ENCODE data around the gene DCAF6.

Gene DCAF6

GRCh38 chr1:167949785-167950184 is 13.3 kb downstream of the DCAF6 start:
- in situ Hi-C loops (cut with HindIII; ENCODE audit: low pct_unique_long_range_greater_than_20kb, low sequenced_read_pairs), result no loop called here
- TF ChIP-seq JUND (IDR thresholded peaks at IDR 0.05; ENCODE audit: low read depth), result no peak
- DNase-seq (ENCODE audit: low read depth in 1 of 2, low spot score in 1 of 2), result no peak

- DNase-seq (ENCODE audit: low read depth in 1 of 2, low spot score in 1 of 2), result no peak
- no peak for TF ChIP-seq JUND (IDR thresholded peaks at IDR 0.05; ENCODE audit: low read depth)
- in situ Hi-C loops (cut with HindIII; ENCODE audit: low pct_unique_long_range_greater_than_20kb, low sequenced_read_pairs), result no loop called here
Observed at GRCh38 chr1:167950569-167950968, 14.1 kb downstream of the DCAF6 start.

- no peak for DNase-seq (ENCODE audit: low read depth in 1 of 2, low spot score in 1 of 2)
- TF ChIP-seq JUND (IDR thresholded peaks at IDR 0.05; ENCODE audit: low read depth), result no peak
- in situ Hi-C loops (cut with HindIII; ENCODE audit: low pct_unique_long_range_greater_than_20kb, low sequenced_read_pairs), result no loop called here
Observed at GRCh38 chr1:167955915-167956314, 19.4 kb downstream of the DCAF6 start.

GRCh38 chr1:167957710-167958109 is 21.2 kb downstream of the DCAF6 start:
- in situ Hi-C loops (cut with HindIII; ENCODE audit: low pct_unique_long_range_greater_than_20kb, low sequenced_read_pairs), result no loop called here
- no peak for TF ChIP-seq JUND (IDR thresholded peaks at IDR 0.05; ENCODE audit: low read depth)
- DNase-seq (ENCODE audit: low read depth in 1 of 2, low spot score in 1 of 2), result no peak

- no peak for DNase-seq (ENCODE audit: low read depth in 1 of 2, low spot score in 1 of 2)
- in situ Hi-C loops (cut with HindIII; ENCODE audit: low pct_unique_long_range_greater_than_20kb, low sequenced_read_pairs), result no loop called here
- TF ChIP-seq JUND (IDR thresholded peaks at IDR 0.05; ENCODE audit: low read depth), result no peak
Observed at GRCh38 chr1:167964646-167965045, 28.2 kb downstream of the DCAF6 start.

- in situ Hi-C loops (cut with HindIII; ENCODE audit: low pct_unique_long_range_greater_than_20kb, low sequenced_read_pairs), result no loop called here
- TF ChIP-seq JUND (IDR thresholded peaks at IDR 0.05; ENCODE audit: low read depth), result no peak
- no peak for DNase-seq (ENCODE audit: low read depth in 1 of 2, low spot score in 1 of 2)
Observed at GRCh38 chr1:167966050-167966449, 29.6 kb downstream of the DCAF6 start.

- in situ Hi-C loops (cut with HindIII; ENCODE audit: low pct_unique_long_range_greater_than_20kb, low sequenced_read_pairs), result no loop called here
- TF ChIP-seq JUND (IDR thresholded peaks at IDR 0.05; ENCODE audit: low read depth), result no peak
- no peak for DNase-seq (ENCODE audit: low read depth in 1 of 2, low spot score in 1 of 2)
Observed at GRCh38 chr1:167968569-167968968, 32.1 kb downstream of the DCAF6 start.

- DNase-seq (ENCODE audit: low read depth in 1 of 2, low spot score in 1 of 2), result no peak
- in situ Hi-C loops (cut with HindIII; ENCODE audit: low pct_unique_long_range_greater_than_20kb, low sequenced_read_pairs), result no loop called here
- TF ChIP-seq JUND (IDR thresholded peaks at IDR 0.05; ENCODE audit: low read depth), result no peak
Observed at GRCh38 chr1:167973832-167974231, 37.3 kb downstream of the DCAF6 start.

GRCh38 chr1:167974698-167975097 is 38.2 kb downstream of the DCAF6 start:
- no peak for DNase-seq (ENCODE audit: low read depth in 1 of 2, low spot score in 1 of 2)
- TF ChIP-seq JUND (IDR thresholded peaks at IDR 0.05; ENCODE audit: low read depth), result no peak
- in situ Hi-C loops (cut with HindIII; ENCODE audit: low pct_unique_long_range_greater_than_20kb, low sequenced_read_pairs), result no loop called here

- no peak for TF ChIP-seq JUND (IDR thresholded peaks at IDR 0.05; ENCODE audit: low read depth)
- no peak for DNase-seq (ENCODE audit: low read depth in 1 of 2, low spot score in 1 of 2)
- in situ Hi-C loops (cut with HindIII; ENCODE audit: low pct_unique_long_range_greater_than_20kb, low sequenced_read_pairs), result no loop called here
Observed at GRCh38 chr1:167977245-167977644, 40.8 kb downstream of the DCAF6 start.

GRCh38 chr1:167981933-167982332 is 45.5 kb downstream of the DCAF6 start:
- TF ChIP-seq JUND (IDR thresholded peaks at IDR 0.05; ENCODE audit: low read depth), result no peak
- in situ Hi-C loops (cut with HindIII; ENCODE audit: low pct_unique_long_range_greater_than_20kb, low sequenced_read_pairs), result no loop called here
- DNase-seq (ENCODE audit: low read depth in 1 of 2, low spot score in 1 of 2), result no peak

- TF ChIP-seq JUND (IDR thresholded peaks at IDR 0.05; ENCODE audit: low read depth), result no peak
Observed at GRCh38 chr1:167983797-167984420, 47.4 kb downstream of the DCAF6 start.

GRCh38 chr1:167984886-167985489 is 48.5 kb downstream of the DCAF6 start:
- DNase-seq (ENCODE audit: low read depth in 1 of 2, low spot score in 1 of 2), result no peak
- no peak for TF ChIP-seq JUND (IDR thresholded peaks at IDR 0.05; ENCODE audit: low read depth)
- in situ Hi-C loops (cut with HindIII; ENCODE audit: low pct_unique_long_range_greater_than_20kb, low sequenced_read_pairs), result no loop called here

More at GRCh38 chr1:167983797-167984420, 47.4 kb downstream of the DCAF6 start:
- no peak for DNase-seq (ENCODE audit: low read depth in 1 of 2, low spot score in 1 of 2)
- in situ Hi-C loops (cut with HindIII; ENCODE audit: low pct_unique_long_range_greater_than_20kb, low sequenced_read_pairs), result no loop called here

GRCh38 chr1:167987174-167987573 is 50.7 kb downstream of the DCAF6 start:
- TF ChIP-seq JUND (IDR thresholded peaks at IDR 0.05; ENCODE audit: low read depth), result no peak
- DNase-seq (ENCODE audit: low read depth in 1 of 2, low spot score in 1 of 2), result no peak
- in situ Hi-C loops (cut with HindIII; ENCODE audit: low pct_unique_long_range_greater_than_20kb, low sequenced_read_pairs), result no loop called here

Data from T47D (cell line).